Measurements from ENCODE around the gene LGALS13.

LGALS13 gene

DNA sequence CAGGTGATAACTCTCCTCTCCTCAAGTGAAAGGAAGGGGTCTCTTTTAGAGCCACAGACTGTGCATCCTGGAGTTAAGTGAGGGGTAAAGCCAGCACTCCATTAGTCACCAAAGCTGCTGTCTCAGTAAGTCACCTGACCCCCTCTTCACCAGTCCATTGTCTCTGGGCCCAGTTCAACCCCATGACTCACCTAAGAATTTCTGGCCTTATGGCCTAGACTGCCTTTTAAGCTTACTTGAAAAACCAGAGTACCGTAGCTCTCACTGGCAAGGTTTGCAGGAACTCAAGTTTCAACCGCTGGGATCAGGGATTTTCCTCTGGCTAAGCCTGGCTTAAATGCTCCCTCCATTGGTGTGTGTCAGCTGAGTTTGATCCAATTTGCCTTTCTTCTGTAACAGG, 38.9 kb upstream of the LGALS13 start:
- no peak overlapping the region for H3K4me3 ChIP-seq (ENCODE audit: low read depth, low read length)
- no peak for DNase-seq (ENCODE audit: low read depth)
- no peak for TF ChIP-seq CTCF (IDR thresholded peaks at IDR 0.05; ENCODE audit: low read depth, low read length, missing control alignments)

DNA sequence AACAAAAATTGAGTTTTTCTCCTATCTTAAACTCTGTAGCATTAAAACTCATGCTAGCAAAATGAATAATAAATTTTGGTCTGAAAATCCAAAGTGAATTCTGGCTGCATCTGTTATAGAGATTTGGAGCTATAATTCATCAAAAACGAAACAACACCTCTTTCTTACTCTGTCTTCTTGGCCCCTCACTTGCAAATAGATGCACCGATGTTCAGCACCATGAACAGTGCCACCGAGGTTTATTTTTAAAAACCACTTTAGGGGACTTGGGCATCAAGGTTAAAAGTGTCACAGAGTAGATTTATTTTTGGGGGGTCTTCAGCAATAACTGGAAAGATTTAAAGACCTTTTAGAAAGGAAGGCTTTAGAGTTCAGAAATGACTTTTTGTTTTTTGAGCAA, 36.3 kb upstream of the LGALS13 start:
- TF ChIP-seq CTCF (IDR thresholded peaks at IDR 0.05; ENCODE audit: low read depth, low read length, missing control alignments), result no peak
- no peak for DNase-seq (ENCODE audit: low read depth)
- H3K4me3 ChIP-seq (ENCODE audit: low read depth, low read length), result no peak overlapping the region

- TF ChIP-seq CTCF (IDR thresholded peaks at IDR 0.05; ENCODE audit: low read depth, low read length, missing control alignments), result no peak
- DNase-seq (ENCODE audit: low read depth), result no peak
- H3K4me3 ChIP-seq (ENCODE audit: low read depth, low read length), result no peak overlapping the region
These were observed 33.7 kb upstream of the LGALS13 start for GRCh38 chr19:39568604-39569003.

DNA sequence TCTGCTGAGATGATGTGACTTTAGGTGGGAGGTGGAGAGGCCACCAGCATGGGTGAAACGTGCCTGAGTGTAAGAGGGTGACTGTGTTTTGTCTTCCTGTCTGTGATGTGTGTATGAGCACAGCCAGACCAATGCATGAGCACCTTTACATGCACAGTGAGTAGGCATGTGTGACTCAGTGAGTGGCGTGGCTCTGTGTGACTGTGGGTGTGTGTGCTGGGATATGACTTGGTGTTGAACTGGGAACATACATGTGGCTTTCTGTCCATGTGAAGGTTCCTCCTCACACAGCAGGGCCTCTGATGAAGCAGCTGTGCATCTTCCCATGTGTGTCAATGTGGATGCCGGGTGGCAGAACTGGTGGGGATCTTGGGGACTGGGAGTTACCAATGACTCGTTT, 19.9 kb upstream of the LGALS13 start:
- no peak overlapping the region for H3K4me3 ChIP-seq (ENCODE audit: low read depth, low read length)
- TF ChIP-seq CTCF (IDR thresholded peaks at IDR 0.05; ENCODE audit: low read depth, low read length, missing control alignments), result no peak
- DNase-seq (ENCODE audit: low read depth), result no peak

GRCh38 chr19:39582891-39583625, 19.3 kb upstream of the LGALS13 start:
- peak; percentile 38 for DNase-seq (ENCODE audit: low read depth)
- no peak for TF ChIP-seq CTCF (IDR thresholded peaks at IDR 0.05; ENCODE audit: low read depth, low read length, missing control alignments)
- no peak overlapping the region for H3K4me3 ChIP-seq (ENCODE audit: low read depth, low read length)

DNA sequence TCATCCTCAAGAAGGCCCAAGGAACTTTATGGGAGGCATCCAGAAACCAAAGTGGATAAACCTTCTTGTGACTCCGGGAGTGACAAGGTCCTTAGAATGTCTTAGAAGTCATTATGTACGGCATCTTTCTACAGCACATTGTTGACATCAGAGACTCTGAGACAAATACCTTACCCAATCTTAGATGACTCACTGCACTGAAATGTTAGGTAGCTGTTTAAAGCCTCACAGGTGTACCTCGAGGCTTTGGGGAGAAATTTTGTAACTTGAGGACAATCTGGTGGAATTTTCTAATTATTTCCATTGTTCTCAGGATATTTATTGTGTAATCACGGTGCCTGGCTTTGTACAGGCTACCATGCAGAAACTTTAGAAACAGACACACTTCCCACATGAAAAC, 14.8 kb upstream of the LGALS13 start:
- no peak overlapping the region for H3K4me3 ChIP-seq (ENCODE audit: low read depth, low read length)

More for the DNA sequence above, 14.8 kb upstream of the LGALS13 start:
- no peak for DNase-seq (ENCODE audit: low read depth)
- TF ChIP-seq CTCF (IDR thresholded peaks at IDR 0.05; ENCODE audit: low read depth, low read length, missing control alignments), result no peak
